ENCODE measurements around the gene TEC. TPM values are rescaled to one million over a fixed set of nuclear protein-coding genes. Genes with fewer than 3 reads are reported as not detected.

Gene TEC
- total RNA-seq, 4 donors from 2014 or later = 0.20 to 1.9 (median 1.1) TPM

- Histone ChIP-seq H3K4me1 (no peaks in the 10 kb centered on the region), H3K27ac (no peak overlapping the region), H3K9me3 (no peaks in the 10 kb centered on the region), H3K27me3 (no peaks in the 10 kb centered on the region), H3K36me3 (no peaks in the 10 kb centered on the region), H3K4me3 (no peak overlapping the region)
- no peak for ATAC-seq
- DNase-seq = no peak
- in situ Hi-C loops (cut with MboI; ENCODE audit: low sequenced_read_pairs in 4 of 4) (no loop called here), intact Hi-C loops (cut with DNase I; ENCODE audit: low total_unique reads) (no loop called here)
- no peak for TF ChIP-seq CTCF (IDR thresholded peaks at IDR 0.05 in 4 of 5, conservative IDR thresholded peaks at IDR 0.05 in 1 of 5)
- no peak for TF ChIP-seq POLR2A (IDR thresholded peaks at IDR 0.05)
These were observed 64.5 kb downstream of the TEC start for GRCh38 chr4:48205107-48205506.

GRCh38 chr4:48203819-48204218 lies 65.8 kb downstream of the TEC start:
- in situ Hi-C loops (cut with MboI; ENCODE audit: low sequenced_read_pairs in 4 of 4) (no loop called here), intact Hi-C loops (cut with DNase I; ENCODE audit: low total_unique reads) (no loop called here)
- Histone ChIP-seq H3K27me3 (no peaks in the 10 kb centered on the region), H3K27ac (no peak overlapping the region), H3K4me1 (no peaks in the 10 kb centered on the region), H3K9me3 (no peaks in the 10 kb centered on the region), H3K36me3 (no peaks in the 10 kb centered on the region), H3K4me3 (no peak overlapping the region)
- ATAC-seq (no peak), DNase-seq (no peak)
- TF ChIP-seq POLR2A (IDR thresholded peaks at IDR 0.05) (no peak), CTCF (IDR thresholded peaks at IDR 0.05 in 4 of 5, conservative IDR thresholded peaks at IDR 0.05 in 1 of 5) (no peak)

GRCh38 chr4:48197643-48198237 lies 71.9 kb downstream of the TEC start:
- no peaks in the 10 kb centered on the region for H3K9me3 ChIP-seq
- no peak overlapping the region for H3K27ac ChIP-seq
- H3K27me3 ChIP-seq = no peaks in the 10 kb centered on the region
- DNase-seq = no peak
- TF ChIP-seq CTCF (IDR thresholded peaks at IDR 0.05 in 4 of 5, conservative IDR thresholded peaks at IDR 0.05 in 1 of 5) (no peak), POLR2A (IDR thresholded peaks at IDR 0.05) (no peak)
- in situ Hi-C loops (cut with MboI; ENCODE audit: low sequenced_read_pairs in 4 of 4) = no loop called here
- H3K4me3 ChIP-seq = no peak overlapping the region
- ATAC-seq = no peak
- H3K4me1 ChIP-seq = no peaks in the 10 kb centered on the region
- intact Hi-C loops (cut with DNase I; ENCODE audit: low total_unique reads) = no loop called here
- no peaks in the 10 kb centered on the region for H3K36me3 ChIP-seq

- ATAC-seq (no peak), DNase-seq (no peak)
- Histone ChIP-seq H3K4me1 (no peaks in the 10 kb centered on the region), H3K36me3 (no peaks in the 10 kb centered on the region), H3K9me3 (no peaks in the 10 kb centered on the region), H3K4me3 (no peak overlapping the region), H3K27ac (no peak overlapping the region), H3K27me3 (no peaks in the 10 kb centered on the region)
- intact Hi-C loops (cut with DNase I; ENCODE audit: low total_unique reads) (no loop called here), in situ Hi-C loops (cut with MboI; ENCODE audit: low sequenced_read_pairs in 4 of 4) (no loop called here)
- no peak for TF ChIP-seq CTCF (IDR thresholded peaks at IDR 0.05 in 4 of 5, conservative IDR thresholded peaks at IDR 0.05 in 1 of 5)
- TF ChIP-seq POLR2A (IDR thresholded peaks at IDR 0.05) = no peak
These were observed 72.7 kb downstream of the TEC start for GRCh38 chr4:48196758-48197504.

All from gastrocnemius medialis (tissue), 4 donors.